ENCODE measurements around the gene PLCB1.

DNA sequence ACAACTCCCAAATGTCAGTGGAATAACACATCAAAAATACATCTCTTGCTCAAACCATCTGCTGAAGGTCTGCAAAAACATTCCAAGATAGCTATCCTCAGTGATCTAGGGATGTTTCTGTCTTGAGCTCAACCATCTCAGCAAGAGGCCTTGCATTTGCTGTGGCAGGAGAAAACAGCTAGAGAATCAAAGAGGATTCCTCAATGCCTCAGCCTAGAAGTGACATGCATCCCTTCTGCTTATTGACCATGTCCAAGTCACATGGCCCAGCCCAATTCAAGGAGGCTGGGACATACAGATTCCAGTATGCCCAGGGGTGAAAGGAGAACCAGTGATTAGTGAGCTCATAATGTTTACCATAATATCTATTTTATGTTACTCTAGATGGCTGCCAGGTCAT lies 269.5 kb downstream of the PLCB1 start:
- TF ChIP-seq POLR2A (IDR thresholded peaks at IDR 0.05): no peak
- TF ChIP-seq, protein P1, sequence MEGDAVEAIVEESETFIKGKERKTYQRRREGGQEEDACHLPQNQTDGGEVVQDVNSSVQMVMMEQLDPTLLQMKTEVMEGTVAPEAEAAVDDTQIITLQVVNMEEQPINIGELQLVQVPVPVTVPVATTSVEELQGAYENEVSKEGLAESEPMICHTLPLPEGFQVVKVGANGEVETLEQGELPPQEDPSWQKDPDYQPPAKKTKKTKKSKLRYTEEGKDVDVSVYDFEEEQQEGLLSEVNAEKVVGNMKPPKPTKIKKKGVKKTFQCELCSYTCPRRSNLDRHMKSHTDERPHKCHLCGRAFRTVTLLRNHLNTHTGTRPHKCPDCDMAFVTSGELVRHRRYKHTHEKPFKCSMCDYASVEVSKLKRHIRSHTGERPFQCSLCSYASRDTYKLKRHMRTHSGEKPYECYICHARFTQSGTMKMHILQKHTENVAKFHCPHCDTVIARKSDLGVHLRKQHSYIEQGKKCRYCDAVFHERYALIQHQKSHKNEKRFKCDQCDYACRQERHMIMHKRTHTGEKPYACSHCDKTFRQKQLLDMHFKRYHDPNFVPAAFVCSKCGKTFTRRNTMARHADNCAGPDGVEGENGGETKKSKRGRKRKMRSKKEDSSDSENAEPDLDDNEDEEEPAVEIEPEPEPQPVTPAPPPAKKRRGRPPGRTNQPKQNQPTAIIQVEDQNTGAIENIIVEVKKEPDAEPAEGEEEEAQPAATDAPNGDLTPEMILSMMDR (IDR thresholded peaks at IDR 0.05): no peak

Data from Peyer's patch (tissue), 4 donors.